ENCODE results near the gene PHOSPHO1. TPM values are rescaled to one million over a fixed set of nuclear protein-coding genes. Genes with fewer than 3 reads are reported as not detected.

Gene PHOSPHO1
- total RNA-seq, 1 donor from 2014 or later, result 0.05 TPM

DNA sequence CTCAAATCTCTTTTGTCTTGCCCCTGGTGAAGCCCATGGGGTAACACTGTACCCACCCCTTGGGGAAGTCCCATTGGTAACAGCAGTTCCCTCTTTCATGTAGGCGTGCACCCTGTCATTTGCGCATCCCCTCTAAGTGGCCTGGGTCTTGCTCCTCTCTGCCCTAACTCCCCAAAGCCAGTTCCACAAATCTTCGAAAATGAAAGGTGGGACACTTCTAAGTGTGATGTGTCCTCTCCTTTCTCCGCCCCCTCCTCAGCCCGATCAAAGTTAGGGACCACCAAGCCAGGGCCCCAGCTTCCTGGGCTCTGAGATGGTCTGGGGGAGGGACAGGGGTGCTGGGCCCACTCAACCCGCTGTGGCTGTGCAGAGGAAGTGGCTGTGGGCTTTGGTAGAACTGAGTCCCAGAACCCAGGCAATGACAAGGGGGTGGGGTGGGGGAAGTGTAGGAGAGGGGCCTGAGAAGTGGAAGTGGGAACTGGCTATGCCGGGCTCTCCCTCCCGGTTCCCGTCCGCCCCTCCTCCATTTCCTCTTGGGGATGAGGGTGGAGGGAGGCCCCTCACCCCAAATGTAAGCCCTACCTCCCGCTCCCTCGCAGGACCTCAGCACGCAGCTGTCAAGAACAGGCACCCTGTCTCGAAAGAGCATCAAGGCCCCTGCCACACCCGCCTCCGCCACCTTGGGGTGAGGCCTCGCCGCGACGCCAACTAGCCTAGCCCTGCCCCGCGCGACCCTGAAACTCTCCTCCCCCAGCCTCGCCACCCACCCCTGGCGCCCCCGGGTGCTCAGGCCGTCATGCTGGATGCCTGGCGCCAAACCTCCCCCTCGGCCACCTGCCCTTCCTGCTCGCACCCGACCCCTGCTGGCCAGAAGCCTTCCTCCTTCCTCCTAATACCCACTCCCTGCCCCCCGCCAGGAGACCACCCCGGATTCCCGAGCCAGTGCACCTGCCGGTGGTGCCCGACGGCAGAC lies 11.4 kb downstream of the PHOSPHO1 start:
- DNase-seq (ENCODE audit: low read depth), result no peak

GRCh38 chr17:49217651-49218413 lies 12.8 kb downstream of the PHOSPHO1 start:
- DNase-seq (ENCODE audit: low read depth), result no peak

DNA sequence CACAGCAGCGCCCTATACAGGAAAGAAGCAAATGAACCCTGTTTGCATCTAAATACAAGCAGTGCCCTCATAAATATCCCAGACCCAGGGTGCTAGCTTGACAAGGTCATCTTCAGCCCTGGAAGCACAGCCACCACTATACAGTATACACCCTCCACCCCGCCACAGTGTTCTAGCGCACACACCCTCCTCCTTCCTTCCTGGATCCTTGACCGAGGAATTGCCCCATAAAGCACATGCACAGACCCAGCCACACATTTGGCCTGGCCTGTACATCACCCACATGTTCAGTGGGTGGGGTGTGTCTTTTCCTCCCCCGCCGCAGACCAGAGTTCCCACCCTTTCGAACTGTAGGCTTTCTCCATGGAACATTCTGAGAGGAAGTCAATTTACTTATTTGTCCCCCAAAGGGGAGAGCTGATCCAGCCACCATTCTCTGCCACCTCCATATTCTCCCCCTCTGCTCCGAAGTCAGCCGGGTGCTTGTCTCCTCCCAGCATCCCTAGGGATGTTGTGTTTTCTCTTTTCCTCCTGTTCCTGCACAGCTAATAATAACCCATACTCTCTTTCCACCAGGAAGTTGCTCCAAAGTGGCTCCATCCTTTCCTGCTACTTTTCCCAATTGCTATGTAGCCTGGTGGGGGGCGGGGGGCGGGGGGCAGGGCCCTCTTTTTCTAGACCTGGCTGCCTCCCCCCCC lies 13.5 kb downstream of the PHOSPHO1 start:
- no peak for DNase-seq (ENCODE audit: low read depth)

DNA sequence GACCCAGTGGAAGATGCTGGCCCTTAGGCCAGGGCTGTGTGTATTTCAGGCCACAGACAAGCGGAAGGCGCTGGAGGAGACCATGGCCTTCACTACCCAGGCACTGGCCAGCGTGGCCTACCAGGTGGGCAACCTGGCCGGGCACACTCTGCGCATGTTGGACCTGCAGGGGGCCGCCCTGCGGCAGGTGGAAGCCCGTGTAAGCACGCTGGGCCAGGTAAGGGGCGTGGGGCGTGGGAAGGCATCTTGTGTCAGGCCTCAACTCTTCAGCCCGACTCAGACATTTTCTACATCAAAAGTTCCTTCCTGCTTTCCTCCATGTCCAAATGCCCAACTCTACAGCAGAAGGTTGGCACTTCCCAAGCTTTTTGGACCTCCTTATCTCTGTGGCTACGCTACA lies 14.1 kb downstream of the PHOSPHO1 start:
- no peak for DNase-seq (ENCODE audit: low read depth)

DNA sequence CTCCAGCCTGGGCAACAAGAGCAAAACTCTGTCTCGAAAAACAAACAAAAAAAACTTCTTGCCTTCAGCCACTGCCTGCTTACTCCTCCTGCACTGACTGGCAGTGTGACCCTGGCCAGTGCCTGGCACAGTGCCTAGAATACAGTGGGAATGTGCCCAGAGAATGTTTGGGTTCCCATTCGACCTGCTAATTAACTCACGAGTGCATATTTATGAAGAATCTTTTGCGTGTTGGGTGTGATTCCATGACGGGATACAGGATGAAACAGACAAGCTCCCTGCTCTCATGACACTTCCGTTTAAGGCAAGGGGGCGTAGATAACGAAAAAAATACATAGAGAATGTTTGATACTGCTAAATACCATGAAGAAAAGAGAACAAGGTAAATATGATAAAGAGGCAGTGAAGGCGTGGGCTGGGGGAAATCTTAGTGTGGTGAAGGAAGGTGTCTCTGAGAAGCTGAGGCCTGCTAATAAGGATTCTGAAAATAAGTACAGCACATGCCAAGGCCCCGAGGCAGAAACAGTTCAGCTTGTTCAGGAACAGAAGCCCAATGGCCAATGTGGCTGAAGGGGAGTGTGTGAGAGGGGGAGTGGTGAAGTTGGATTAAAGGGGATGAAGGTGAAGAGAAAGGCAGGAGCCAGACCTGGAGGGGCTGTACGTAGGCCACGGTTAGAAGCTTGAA lies 15.8 kb downstream of the PHOSPHO1 start:
- DNase-seq (ENCODE audit: low read depth), result peak; percentile 76

GRCh38 chr17:49213847-49214246 lies 16.7 kb downstream of the PHOSPHO1 start:
- no peak for DNase-seq (ENCODE audit: low read depth)

DNA sequence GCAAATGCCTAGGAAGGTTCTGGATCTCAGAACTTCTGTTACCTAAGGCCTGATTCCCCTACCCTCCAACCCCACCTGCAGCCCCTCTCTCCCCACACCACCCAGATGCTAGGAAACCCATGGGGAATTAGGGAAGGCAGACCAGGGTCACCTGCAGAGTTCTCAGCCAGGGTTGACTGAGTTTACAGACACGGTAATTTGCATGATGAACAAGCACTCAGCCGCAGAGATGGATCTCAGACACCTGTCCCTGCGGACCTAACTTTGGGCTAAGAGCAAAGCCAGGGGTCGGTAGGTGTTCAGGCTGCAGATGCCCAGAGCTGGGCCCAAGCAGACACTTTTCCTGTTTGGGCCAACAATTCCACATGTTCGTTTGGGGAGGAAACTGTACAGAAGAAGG lies 17.2 kb downstream of the PHOSPHO1 start:
- DNase-seq (ENCODE audit: low read depth), result no peak

GRCh38 chr17:49210158-49211029 lies 20.2 kb downstream of the PHOSPHO1 start, which contains the start of the genes ABI3 and GNGT2:
TSS of gene ABI3 (plus strand) at chr17:49210707. CDS start at chr17:49210725, 18 bp downstream.
TSS of gene GNGT2 (minus strand) at chr17:49210574. CDS start at chr17:49207422, 3,152 bp downstream.
- peak; percentile 44 for DNase-seq (ENCODE audit: low read depth)

DNA sequence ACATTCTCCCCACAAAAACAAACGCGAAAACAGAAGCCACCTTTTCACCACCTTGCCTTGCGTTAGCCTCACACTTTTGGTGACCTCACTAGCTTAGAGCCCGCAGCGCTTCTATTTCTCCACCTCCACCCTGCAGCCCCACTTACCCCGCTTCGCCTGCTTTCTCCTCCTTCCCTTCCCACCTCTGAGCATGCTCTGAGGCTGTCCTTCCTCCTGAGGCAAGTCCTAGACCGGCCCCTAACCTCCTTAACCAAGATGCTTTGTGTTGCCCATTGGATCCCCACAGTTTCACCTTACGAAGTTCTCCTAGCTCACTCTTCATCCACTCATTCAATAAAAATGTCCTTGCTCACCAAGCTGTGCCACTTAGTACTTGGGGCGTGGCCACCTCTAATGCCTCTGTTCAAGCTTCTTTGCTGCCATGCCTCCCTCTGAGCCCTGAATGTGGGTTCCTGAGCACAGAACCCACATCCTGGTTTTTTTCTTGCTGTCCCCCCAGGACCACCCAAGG lies 21.5 kb downstream of the PHOSPHO1 start:
- DNase-seq (ENCODE audit: low read depth), result peak; percentile 51

- DNase-seq (ENCODE audit: low read depth), result no peak
These were observed 26.1 kb downstream of the PHOSPHO1 start for GRCh38 chr17:49204516-49204915.

DNA sequence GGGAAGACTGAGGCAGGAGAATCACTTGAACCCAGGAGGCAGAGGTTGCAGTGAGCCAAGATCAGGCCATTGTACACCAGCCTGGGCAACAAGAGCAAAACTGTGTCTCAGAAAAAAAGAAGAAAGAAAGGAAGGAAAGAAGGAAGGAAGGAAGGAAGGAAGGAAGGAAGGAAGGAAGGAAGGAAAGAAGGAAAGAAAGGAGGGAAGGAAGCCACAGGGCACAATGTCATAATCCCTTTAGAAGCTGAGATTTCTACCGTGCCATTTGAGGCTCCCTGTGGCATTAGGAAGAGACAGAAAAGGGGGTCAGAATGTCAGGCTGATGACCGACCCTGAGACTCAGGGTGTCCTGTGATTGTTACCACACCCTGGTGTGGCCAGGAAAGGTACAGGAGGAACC lies 26.8 kb downstream of the PHOSPHO1 start:
- DNase-seq (ENCODE audit: low read depth), result no peak

DNA sequence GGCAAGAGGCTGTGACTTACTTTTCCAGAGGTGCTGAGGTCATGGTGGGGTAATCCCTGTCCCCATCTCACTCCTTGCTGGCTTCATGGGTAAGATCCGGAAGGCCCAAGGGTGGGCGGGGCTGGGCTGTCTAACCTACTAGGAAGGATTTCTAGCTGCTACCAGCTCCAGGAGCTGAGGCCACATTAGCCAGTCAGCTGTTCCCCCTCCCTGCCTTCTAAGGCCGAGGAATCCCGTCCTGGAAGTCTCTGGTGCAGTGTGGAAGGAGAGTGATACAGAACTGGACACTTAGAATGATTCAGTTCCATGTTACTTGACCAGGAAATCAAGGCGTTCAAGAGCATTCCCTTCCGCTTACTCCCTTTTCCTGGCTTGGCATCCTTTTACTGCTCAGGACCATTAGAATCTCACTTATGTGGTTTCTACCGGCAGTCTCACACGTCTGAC lies 29.1 kb downstream of the PHOSPHO1 start:
- peak; percentile 47 for DNase-seq (ENCODE audit: low read depth)

- DNase-seq (ENCODE audit: low read depth), result no peak
These were observed 30.0 kb downstream of the PHOSPHO1 start for GRCh38 chr17:49200423-49201083.

DNA sequence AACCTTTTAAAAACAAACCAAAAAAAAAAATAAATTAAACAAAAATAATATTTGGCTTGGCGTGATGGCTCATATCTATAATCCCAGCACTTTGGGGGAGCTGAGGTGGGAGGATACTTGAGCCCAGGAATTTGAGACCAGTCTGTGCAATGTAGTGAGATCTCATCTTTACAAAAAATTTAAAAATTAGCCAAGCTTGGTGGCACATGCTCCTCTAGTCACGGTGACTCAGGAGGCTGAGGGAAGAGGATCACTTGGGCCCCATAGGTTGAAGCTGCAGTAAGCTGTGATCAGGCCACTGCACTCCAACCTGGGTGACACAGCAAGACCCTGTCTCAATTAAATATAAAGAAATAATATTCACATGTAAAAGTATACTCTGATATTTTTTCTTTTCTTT lies 32.4 kb downstream of the PHOSPHO1 start:
- peak; percentile 33 for DNase-seq (ENCODE audit: low read depth)

DNA sequence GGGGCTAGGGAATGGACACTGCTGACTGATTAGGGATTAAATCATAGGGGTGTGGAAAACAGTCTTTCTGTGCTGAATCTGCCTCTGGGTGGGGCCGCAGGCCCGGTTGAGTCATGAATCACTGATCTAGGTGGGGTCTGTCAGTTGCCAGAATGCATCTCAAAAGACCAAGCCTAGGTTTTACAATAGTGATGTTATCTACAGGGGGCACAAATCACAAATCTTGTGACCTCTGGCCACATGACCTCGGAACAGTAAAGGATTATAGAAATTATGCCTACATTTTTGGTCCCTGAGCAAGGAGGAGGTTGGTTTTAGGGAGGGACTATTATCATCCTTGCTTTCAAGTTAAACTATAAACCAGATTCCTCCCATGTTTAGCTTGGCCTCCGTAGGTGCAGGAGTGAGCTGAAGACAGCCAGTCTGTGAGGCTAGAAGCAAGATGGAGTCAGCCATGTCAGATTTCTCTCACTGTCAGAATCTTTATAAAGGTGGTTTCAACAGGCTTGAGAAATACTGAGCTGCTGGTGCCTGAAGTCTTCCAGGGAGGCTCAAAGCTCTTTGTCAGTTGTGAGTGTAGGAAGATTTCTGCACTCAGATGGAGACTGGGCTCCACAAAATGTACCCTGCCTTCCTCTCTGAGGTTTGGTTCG lies 33.1 kb downstream of the PHOSPHO1 start:
- DNase-seq (ENCODE audit: low read depth), result no peak

DNA sequence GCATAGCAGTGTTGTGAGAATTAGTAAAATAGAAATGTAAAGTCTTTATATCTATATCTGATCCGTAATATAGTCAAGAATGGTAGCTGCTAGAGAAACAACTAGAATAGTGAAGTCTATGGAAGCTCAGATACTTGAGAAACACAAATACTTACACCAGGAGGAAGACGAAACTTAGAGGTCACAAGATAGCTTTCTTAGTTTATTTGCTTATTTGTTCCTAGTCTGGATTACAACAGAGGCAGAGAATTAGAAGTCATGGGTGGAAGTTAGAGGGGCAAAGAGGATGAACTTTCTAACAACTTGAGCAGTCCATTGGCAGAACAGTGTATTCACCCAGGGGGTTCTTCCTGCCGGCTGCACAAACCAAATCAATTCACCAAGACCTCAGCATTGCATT lies 34.1 kb downstream of the PHOSPHO1 start:
- no peak for DNase-seq (ENCODE audit: low read depth)

DNA sequence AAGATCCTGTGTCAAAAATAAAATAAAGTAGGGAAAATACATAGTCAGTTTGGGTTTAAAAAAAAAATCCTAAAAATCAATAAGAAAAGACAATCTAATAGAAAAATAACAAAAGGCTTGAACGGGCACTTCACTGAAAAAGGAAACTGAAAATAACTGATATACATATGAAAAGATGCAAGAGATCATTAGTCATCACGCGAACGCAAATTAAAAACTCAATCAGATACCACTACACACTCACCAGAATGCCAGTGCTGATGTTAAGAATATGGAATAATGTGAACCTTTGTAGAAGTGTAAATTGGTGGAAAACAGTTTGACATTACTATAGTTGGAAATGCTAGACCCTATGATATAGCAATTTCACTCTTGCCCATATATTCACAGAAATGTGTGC lies 34.8 kb downstream of the PHOSPHO1 start:
- no peak for DNase-seq (ENCODE audit: low read depth)

- DNase-seq (ENCODE audit: low read depth), result no peak
These were observed 36.3 kb downstream of the PHOSPHO1 start for GRCh38 chr17:49194297-49194607.

All from renal cortical epithelial cell (primary cell).